Sciatic nerve (tissue), 2 donors: ENCODE data around the gene RBBP4. TPM values are rescaled to one million over a fixed set of nuclear protein-coding genes. Genes with fewer than 3 reads are reported as not detected.
"Not testable (repeated sequence)": the region's sequence is repeated elsewhere in the genome, so short reads cannot be mapped to it uniquely, and the experiment has no call there.

ENCODE experiments used
- ATAC-seq: fragments of 200-7000 bp; cut with Tn5 transposase; one replicate; pipeline ENCODE4 v1.9.1; 2020; ENCODE audit warnings: mild to moderate bottlenecking, moderate library complexity
- DNase-seq: peaks from one replicate; pipeline ENCODE4 v3.0.0-alpha.2; 2020; ENCODE audit warnings: low spot score
- intact Hi-C: fragments of 100-400 bp; cut with DNase I; formaldehyde crosslinking; loops from one replicate; pipeline ENCODE4 v1.14.2; 2022
- total RNA-seq: library from RNA; stranded (reverse); fragmentation: NEBNext Ultra II Directional; extraction: Animal tissue kit (Norgen Biotek cat#: 25700); gene quantifications from one replicate; pipeline ENCODE4 v1.2.1, GENCODE V29; 2021
- donor health status: DM: no; HTN: no; CAD: no.
- donor health status: DM: no; HTN: no; CAD: no.

The RBBP4 gene
- total RNA-seq, 1 donor from 2014 or later, result 125 TPM

DNA sequence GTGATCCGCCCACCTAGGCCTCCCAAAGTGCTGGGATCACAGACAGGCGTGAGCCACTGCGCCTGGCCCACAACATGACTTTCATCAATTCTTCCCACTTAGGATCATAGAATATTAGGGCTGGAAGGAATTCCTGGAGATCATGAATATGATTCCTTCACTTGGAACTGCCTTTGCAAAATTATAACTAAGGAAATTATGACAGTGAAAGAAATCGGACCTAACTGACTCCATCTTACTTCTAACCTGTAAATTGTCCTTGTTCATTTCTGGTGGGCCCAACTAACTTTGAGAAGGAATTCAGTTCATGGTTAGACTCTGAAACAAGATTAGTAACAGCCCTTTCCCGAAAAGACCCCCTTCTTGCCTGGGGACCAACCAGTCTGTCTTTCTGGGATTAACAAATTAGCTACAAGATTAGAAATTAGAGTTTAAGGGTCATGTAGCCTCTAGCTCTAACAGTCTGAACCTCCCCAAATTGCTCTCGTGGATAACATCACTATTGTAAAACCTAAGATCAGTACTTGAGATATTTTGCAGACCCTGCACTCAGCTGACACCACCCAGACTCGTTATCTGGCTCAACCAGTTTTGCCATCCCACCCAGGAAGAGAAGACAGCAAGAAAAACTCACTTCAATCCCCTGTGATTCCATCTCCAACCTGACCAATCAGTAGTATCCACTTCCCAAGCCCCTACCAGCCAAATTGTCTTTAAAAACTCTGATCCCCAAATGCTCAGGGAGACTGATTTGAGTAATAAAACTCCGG is 15.3 kb upstream of the RBBP4 start:
- ATAC-seq, result no peak
- intact Hi-C loops, result no loop called here

DNA sequence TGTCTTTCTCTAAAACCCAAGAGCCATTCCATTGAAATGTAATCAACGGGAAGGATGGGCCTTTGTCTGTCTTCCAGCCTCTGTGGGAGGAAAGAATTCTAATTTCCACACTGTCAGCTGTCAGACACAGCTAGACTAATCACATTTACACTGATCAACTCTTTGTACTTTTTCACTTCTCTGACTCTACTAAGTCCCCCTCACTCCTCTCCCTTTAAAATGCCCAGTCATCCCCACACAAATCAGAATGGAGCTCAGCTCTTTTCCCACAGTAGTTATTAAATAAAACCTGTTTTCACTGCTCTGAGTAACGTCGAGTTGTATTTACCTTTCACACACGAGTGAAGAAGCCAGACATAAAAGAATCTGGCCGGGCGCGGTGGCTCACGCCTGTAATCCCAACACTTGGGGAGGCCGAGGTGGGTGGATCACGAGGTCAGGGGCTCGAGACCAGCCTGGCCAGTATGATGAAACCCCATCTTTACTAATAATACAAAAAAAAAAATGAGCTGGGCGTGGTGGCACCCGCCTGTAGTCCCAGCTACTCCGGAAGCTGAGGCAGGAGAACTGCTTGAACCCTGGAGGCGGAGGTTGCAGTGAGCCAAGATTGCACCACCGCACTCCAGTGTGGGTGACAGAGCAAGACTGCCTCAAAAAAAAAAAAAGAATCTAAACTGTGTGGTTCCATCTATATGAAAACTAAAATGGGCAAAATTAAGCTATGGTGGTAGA is 13.9 kb upstream of the RBBP4 start:
- DNase-seq, result no peak
- ATAC-seq, result no peak
- intact Hi-C loops, result no loop called here

More for the DNA sequence above, 15.3 kb upstream of the RBBP4 start:
- no peak for DNase-seq

DNA sequence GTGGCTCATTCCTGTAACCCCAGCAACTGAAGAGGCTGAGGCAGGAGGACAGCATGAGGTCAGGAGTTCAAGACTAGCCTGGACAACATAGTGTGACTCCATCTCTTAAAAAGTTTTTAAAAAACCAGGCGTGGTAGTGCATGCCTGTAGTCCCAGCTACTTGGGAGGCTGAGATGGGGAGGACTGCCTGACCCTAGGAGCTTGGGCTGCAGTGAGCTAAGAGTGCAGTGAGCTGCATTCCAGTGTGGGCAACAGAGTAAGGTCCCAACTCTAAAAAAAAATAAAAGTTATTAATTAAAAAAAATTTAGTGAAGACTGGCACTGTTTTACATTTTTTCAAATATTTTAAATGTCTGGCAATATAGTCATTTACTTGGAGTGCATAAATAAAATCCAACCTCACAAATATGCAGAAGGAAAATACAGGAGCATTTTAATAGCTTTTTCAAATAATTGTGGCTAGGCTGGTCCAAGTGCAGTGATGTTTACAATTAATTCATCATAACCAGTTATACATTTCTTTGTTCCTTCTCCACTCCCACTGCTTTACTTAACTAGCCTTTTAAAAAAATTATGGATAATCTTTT is 11.4 kb upstream of the RBBP4 start:
- intact Hi-C loops, result no loop called here
- ATAC-seq, result no peak
- no peak for DNase-seq

DNA sequence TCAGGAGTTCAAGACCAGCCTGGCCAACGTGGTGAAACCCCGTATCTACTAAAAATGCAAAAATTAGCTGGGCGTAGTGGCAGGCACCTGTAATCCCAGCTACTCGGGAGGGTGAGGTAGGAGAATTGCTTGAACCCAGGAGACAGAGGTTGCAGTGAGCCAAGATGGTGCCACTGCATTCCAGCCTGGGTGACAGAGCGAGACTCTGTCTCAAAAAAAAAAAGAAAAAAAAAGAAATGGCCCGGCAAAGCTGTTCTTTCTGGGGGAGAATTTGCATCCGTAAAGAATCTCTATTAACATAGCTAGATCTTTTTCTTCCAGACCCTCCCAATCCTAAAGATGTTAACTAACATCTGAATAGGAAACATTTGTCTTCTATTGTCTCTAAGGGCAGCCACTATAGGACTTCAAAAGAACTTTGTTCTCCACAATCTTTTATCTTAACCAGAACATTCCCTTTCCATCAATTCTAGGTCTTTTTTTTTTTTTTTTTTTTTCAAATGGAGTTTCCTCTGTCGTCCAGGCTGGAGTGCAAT is 8.6 kb upstream of the RBBP4 start:
- ATAC-seq, DNase-seq, intact Hi-C loops: not testable (repeated sequence)

DNA sequence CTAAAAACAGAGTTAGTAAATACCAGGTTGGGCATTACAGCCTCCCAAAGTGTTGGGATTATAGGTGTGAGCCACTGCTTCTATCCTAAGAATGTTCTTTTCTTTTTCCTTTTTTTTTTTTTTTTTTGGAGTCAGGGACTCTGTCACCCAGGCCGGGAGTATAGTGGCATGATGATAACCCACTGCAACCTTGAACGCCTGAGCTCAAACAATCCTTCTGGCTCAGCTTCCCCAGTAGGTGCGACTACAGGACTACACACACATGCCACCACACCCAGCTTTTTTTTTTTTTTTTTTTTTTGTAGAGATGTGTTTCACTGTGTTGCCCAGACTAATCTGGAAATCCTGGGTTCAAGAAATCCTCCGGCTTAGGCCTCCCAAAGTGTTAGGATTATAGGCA is 6.6 kb upstream of the RBBP4 start:
- intact Hi-C loops, result no loop called here
- DNase-seq (no peak), ATAC-seq (no peak)

DNA sequence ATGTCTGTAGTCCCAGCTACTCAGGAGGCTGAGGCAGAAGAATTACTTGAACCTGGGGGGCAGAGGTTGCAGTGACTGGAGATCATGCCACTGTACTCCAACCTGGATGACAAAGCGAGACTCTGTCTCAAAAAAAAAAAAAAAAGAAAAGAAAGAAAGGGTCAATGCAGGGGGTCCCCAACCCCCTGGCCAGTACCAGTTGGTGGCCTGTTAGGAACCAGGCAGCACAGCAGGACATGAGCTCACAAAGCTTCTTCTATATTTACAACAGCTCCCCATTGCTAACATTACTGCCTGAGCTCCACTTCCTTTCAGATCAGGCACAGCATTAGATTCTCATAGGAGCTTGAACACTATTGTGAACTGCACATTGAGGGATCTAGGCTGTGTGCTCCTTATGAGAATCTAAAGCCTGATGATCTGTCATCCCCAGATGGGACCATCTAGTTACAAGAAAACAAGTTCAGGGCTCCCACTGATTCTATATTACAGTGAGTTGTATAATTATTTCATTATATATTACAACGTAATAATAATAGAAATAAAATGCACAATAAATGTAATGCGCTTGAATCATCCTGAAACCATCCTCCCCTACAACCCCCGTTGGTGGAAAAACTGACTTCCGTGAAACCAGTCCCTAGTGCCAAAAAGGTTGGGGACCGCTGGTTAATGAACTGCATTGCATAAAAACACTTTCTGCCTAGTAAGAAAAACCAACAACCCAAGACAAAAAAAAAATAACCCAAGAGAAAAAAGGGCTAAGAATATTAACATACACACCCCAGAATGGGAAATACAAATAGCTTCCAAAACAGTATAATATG is 3.5 kb upstream of the RBBP4 start:
- ATAC-seq, result no peak
- no peak for DNase-seq
- intact Hi-C loops, result no loop called here

DNA sequence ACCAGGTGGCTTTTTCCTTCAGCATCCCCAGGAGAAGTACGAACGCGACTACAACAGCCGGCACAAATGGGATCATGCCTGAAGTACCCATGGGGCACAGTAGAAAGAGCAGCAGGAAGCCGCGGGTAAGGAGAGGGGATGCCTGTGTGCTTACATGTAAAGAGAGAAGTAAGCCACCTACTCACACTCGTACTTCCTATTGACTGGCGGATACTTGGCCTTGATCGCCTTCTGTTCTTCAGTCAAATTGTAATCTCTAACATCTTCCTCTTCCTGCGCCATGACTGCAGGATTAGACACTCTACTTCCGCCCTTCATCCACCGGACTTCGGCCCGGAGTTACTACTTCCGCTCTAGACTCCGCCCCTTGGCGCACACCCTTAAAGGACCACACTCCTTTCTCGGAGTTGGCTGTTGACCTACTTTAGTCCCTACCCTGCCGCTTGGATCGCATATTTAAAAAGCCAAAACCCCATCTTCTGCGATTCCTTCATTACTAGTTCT is 708 bp upstream of the RBBP4 start, which contains the start of gene ZBTB8OS:
ZBTB8OS (minus strand) TSS at position 303 of the 504 bp plus-strand sequence; CDS start at position 282, 21 bp downstream.
- ATAC-seq (peak; percentile 95), DNase-seq (peak; percentile 95)
- intact Hi-C loops, result no loop called here

DNA sequence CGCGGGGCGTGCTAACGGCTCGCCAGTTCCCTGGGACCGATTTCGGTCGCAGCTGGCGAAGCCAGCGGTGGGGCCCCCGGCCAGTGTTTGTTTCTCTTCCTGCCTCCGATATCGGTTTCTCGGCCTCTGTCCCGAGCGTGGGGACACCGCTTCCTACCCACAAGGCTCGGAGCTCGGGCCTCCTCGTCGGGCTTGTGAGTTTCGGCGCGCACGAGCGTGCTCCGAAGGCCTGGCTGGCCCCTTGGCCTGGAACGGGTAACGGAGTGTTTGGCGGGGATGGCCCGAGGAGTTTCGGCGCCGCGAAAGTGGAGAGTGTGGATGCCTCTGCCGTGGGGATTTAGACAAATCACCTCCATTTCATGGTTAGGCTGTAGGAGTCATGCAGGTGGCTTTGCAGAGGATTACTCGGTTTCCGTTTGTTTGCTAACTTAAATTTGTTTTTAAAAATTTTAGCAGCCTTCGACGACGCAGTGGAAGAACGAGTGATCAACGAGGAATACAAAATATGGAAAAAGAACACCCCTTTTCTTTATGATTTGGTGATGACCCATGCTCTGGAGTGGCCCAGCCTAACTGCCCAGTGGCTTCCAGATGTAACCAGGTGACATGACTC is 559 bp downstream of the RBBP4 start:
- intact Hi-C loops, result no loop called here
- DNase-seq (no peak), ATAC-seq (peak; percentile 2)

DNA sequence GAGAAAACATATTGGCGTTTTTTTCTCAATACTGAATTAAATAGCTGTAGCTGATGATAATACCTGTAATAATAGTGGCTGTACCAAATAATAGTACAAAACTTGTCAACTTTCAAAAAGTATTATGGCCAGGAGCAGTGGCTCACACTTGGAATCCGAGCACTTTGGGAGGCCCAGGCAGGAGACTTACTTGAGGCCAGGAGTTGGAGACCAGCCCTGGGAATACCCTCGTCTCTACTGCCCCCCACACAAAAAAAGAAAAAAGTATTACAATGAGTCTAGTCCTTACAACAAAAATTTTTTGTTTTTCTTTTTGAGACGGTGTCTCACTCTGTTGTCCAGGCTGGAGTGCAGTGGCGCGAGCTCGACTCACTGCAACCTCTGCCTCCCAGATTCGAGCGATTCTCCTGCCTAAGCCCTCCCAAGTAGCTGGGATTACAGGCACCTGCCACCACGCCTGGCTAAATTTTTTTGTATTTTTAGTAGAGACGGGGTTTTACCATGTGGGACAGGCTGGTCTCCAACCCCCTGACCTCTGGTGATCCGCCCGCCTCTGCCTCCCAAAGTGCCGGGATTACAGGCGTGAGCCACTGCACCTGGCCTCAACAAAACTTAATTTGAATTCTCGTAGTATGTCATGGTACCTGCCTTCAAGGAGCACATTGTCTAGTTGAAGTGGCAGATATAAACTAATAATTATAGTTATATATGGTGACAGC is 1.4 kb downstream of the RBBP4 start:
- intact Hi-C loops, result no loop called here
- ATAC-seq (no peak), DNase-seq (no peak)

DNA sequence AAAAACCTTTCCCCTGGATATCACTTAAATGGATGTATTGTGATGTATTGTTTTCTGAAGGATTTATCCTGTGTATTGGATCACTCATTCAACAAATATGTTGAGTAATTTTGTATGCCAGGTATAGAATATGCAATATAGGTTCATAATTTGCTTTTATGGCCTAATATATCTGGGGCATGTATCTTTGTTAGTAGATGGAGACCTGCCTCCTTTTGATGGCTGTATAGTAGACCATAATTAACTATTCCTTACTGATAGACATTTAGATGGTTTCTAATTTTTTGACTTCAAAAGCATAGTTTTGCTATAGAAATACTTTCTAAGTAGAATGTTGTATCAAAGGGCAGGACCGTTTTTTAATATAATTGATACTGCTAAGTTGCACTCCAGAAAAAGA is 8.6 kb downstream of the RBBP4 start:
- ATAC-seq (no peak), DNase-seq (no peak)
- intact Hi-C loops, result no loop called here

DNA sequence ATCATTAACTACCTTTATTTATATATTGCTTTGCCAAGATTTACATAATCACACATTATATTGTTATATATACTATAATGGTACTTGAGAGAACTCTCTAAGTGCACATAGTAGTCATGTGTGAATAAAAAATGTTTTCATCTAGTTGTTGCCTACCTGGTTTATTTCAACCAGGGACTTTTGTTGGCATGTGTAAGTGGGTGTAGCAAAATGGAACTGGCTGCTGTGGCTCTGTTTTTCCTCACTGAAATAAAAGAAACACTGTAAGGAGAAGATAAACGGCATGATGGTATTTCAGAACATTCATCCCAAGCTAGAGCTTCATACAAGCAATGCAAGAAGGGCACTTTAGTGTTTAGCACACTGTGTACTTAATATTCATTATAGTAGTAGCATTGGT is 14.9 kb downstream of the RBBP4 start:
- ATAC-seq (no peak), DNase-seq (no peak)
- intact Hi-C loops, result no loop called here

DNA sequence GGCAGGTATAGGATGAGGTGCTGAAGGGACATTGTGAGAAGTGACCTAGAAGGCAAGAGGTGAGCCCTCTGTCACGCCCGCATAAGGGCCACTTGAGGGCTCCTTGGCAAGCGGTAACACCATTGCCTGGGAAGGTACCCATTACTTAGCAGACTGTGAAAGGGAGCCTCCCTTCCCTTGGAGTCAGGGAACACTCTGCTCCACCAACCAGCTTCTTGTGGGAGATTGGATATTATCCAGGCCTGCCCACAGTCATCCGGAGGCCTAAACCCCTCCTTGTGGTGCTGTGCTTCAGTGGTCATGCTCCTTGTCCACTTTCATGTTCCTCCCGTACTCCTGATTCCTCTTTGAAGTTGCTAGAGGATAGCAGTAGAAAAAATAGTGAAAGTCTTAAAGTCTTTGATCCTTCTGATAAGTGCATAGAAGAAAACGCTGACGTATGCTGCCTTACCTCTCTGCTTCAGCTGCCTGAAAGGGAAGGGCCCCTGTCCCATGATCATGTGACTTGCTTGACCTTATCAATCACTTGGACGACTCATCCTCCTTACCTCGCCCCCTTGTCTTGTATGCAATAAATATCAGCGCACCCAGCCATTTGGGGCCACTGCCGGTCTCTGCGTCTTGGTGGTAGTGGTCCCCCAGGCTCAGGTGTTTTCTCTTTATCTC is 16.0 kb downstream of the RBBP4 start:
- DNase-seq, result no peak
- intact Hi-C loops, result no loop called here
- no peak for ATAC-seq

DNA sequence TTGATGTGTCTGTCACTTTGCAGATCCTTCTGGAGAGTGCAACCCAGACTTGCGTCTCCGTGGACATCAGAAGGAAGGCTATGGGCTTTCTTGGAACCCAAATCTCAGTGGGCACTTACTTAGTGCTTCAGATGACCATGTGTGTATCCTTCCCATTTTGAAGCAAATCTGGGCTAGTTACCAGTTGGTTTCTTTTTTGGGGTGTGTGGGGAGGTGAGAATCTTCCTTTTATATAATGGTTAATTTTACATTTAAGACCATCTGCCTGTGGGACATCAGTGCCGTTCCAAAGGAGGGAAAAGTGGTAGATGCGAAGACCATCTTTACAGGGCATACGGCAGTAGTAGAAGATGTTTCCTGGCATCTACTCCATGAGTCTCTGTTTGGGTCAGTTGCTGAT is 17.7 kb downstream of the RBBP4 start:
- intact Hi-C loops, ATAC-seq: not testable (repeated sequence)

DNA sequence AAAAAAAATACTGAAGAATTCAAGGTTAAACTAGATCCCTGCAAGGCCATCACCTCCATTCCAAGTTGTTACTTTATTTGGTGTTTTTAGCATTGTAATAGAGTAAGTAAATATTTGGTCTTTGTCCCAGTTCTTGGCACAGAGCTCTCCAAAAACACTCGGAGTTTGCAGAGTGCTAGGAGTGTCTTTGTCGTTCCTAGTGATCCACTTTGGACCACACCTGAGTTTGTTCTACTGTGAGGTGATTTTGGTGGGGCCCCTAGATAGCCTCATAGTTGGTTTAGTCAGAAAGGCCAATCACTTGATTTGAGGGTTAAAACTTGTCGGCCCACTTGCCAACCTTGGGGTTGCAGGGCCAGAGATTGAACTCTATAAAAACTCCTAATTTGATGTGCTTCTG is 25.9 kb downstream of the RBBP4 start:
- no peak for ATAC-seq
- DNase-seq, result no peak

More for the DNA sequence above, 17.7 kb downstream of the RBBP4 start:
- DNase-seq, result not testable (repeated sequence)

DNA sequence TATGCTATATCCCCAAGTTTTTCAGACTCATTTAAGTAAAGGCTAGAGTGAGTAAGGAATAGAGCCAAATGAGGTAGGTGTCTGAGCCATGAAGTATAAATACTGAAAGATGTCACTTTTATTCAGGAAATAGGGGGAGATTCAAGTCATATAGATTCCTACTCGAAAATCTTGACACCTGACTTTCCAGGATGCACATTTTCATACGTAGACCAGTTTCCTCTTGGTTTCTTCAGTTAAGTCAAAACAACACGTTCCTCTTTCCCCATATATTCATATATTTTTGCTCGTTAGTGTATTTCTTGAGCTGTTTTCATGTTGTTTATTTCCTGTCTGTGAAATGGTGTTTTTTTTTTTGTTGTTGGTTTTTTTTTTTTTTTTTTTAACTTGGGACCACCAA is 29.0 kb downstream of the RBBP4 start:
- ATAC-seq, intact Hi-C loops, DNase-seq: not testable (repeated sequence)

More for the DNA sequence above, 25.9 kb downstream of the RBBP4 start:
- intact Hi-C loops, result no loop called here

DNA sequence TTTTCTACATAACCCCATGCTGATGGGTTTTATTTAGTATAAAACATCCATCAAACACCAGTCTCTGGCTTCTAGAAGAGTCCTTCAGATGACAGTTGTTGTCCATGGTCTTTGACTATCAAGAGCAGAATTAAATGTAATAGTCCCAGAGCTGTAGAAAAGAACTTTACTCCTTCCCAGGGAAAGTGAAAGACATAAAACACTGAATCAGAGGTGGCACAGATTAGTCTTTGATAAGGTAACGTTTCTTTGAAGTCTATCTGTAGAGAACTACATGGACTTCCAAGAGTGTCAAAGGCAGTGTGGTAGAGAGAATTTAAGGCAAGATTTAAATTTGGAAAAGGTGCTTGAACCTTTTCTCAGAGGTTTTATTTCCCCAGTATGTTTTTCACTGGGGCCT is 29.6 kb downstream of the RBBP4 start:
- ATAC-seq (no peak), DNase-seq (no peak)
- intact Hi-C loops, result no loop called here

DNA sequence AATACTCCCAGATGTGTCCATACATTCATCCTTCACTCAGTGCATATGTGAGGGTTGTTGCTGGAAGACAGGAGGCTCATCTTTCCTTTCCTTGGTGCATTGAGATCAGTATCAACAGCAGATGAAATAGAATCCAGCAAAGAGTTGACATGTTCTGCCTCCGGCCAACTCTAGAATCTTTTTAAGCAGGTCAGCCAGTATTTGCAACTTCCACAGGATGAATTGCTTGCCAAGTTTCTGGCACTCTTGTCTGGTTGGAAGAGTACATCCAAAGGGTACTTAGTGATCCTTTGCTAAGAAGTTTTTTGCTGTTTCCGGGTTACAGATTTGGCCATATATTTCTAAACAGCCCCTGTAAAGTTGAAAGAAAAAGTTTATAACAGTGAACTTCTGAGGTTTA is 30.5 kb downstream of the RBBP4 start:
- ATAC-seq, result no peak

More for the DNA sequence above, 30.5 kb downstream of the RBBP4 start:
- no peak for DNase-seq
- intact Hi-C loops, result no loop called here
